Stimulated activated CD4-positive, alpha-beta T cell treated with anti-CD3 and anti-CD28 coated beads, TNF-alpha, amount 100 ng/mL, for 24 hours (primary cell): Measurements from ENCODE around the gene CELSR1.
"Not testable (repeated sequence)": the region's sequence is repeated elsewhere in the genome, so short reads cannot be mapped to it uniquely, and the experiment has no call there.

Source experiments
- DNase-seq, 3 experiments: peaks; one replicate each; pipeline ENCODE4 v3.0.0-alpha.2; 2020; ENCODE audit warnings: low read depth in 3 of 3

The CELSR1 gene

GRCh38 chr22:46424496-46424895 is 112.9 kb downstream of the CELSR1 start:
- no peak for DNase-seq

DNA sequence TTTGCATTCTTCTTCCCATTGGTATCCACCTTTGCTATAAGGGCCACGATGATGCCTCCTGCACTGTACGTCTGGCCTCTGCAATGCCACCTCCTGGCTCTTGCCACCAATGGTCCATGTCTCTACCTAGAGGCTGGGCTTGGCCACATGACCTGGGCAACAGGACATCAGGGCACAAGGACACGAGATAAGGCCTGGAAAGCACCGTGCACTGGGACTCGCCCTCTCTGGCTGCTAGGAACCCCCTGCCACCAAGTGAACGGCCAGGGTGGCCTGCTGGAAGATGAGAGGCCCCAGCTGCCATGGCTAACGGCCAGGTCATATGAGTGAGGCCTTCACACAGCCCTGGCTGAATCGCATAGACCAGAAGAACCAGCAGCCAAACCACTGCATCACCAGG is 114.5 kb downstream of the CELSR1 start:
- DNase-seq: no peak

- DNase-seq: peak in 1 of 3 experiments; percentile 14
These were observed 116.2 kb downstream of the CELSR1 start for GRCh38 chr22:46421267-46421666.

DNA sequence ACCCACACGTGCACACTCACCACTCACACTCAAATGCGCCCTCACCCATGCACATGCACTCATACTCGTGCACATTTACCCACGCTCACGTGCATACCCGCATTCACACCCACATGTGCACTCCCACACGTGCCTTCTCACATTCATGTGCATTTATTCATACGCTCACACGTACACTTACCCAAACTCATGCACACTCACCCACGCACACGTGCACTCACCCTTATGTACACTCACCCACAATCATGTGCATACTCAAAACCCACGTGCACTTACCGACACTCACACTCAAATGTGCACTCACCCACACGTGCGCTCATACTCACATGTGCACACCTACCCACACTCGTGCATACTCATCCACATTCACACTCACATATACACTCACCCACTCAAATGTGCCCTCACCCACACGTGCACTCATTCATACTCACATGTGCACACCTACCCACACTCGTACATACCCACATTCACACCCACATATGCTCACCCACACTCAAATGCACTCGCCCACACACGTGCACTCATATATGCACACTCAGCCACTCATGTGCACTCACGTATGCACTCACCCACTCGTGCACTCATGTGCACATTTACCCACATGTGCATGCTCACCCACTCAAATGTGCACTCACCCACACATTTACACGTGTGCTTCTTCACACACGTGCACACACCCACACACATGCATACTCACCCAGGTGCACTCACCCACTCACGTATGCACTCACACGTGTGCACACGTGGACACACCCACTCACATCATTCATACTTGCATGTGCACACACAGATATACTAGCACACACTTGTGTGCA is 117.5 kb downstream of the CELSR1 start:
- no peak for DNase-seq

DNA sequence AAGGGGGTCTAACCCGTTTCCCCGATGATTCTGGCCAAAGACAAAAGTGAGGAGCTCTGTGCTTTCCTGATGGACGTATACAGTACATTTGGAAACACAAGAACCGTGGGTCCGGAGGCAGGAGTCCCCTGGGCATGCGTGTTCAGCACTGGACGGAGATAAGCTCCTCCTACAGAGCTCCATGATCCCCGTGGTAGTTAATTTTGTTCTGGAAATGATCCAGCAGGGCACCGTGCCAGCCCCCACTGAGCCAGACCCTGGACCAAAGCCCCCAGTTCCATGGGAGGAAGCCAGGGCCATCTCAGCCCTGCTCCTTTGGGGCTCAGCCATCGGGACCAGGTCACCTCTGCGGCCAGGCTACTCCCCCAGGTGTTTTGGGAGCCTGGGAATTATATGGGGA is 118.6 kb downstream of the CELSR1 start:
- DNase-seq: no peak

- no peak for DNase-seq
These were observed 119.7 kb downstream of the CELSR1 start for GRCh38 chr22:46417769-46418168.

DNA sequence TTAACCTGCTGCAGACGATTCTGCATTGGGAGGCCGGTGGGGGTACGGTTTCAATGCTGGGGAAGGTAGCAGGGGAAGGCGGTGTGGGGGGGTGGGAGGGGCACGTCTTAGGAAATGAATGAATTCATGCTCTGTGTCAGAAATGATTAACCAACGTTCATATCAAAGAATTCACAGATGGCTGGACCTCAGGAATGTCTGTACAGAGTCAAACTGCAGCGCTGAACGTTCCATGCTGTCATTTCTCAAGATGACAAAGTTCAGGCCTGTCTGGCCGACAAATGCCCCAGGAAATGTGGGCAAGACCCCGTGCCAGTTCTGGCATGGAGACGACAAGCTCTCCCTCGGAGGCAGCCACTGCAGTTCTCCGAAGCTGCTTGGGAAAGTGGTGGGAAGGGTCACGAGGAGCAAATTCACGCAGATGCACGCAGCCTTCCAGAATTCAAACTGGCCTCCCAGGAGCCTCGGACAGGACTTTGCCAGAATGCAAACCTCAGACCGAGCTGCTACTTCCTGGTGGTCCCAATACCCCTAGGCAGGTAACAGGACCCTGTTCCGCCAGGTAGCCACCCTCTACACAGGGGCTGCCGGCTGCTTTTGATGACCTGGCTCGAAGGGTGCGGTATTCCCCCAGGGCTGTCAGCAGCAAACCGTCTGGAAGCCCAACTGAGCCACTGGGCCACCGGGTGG is 120.4 kb downstream of the CELSR1 start:
- DNase-seq: no peak

DNA sequence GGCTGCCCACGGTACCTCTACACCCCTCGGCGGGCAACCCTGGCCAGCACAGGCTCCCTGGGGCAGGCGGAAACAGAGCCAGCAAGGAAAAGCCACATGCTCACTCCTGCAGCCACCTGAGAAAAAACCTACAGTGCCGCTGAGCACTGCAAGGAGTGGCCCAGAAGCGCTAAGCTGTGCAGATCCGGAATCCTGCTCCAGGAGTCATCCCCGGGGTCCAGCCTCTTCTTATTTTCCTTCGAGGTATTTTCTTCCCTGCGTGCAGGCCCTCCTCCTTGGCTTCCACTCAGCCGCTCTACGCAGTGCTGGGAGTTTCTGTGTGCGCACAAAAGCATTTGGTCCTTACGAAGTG is 120.9 kb downstream of the CELSR1 start:
- no peak for DNase-seq

GRCh38 chr22:46415776-46416519 is 121.5 kb downstream of the CELSR1 start:
- DNase-seq: no peak

DNA sequence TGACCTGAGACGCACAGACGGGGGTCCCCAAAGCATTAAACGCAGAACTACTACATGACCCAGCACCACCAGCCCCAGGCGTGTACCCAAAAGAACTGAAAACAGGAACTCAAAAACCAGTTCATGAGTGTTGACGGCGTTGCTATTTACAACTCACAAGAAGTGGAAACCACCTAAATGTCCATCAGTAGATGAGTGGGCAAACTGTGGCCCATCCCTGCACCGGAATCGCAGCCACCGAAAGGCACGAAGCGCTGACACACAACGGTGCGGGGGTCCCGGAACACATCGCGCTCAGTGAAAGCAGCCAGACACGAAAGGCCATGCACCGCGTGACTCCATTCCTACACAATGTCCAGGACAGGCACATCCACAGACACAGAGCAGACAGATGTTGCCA is 122.7 kb downstream of the CELSR1 start:
- no peak for DNase-seq

DNA sequence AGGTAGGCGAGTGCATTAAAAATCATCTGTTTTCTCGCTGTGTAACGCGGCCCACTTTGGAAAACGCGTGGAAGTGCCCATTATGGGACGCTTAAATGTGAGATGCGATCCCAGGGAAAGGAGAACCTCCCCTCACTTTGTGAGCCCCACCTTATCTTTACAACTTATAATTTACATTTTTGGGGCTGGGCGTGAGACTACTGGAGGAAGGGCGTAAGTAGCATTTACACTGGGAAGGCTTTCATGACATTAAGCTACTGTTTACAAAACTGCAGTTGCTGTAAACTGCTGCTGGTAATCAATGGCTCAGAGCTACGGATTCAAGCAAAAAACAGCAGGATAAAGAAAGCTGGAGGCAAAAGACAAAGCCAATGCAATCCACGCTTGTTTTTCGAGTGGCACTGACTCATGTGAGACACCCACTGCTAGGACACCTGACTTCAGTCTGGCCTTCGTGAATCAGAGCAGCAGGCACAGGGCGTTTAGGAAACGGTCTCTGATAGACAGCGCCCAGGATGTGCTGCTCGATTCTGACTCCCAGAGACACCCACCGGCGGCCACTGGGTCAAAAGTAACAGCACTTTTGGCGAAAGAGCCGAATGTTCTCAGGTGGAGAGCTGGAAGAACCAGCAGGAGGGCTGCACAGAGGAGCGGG is 123.6 kb downstream of the CELSR1 start:
- DNase-seq: no peak

DNA sequence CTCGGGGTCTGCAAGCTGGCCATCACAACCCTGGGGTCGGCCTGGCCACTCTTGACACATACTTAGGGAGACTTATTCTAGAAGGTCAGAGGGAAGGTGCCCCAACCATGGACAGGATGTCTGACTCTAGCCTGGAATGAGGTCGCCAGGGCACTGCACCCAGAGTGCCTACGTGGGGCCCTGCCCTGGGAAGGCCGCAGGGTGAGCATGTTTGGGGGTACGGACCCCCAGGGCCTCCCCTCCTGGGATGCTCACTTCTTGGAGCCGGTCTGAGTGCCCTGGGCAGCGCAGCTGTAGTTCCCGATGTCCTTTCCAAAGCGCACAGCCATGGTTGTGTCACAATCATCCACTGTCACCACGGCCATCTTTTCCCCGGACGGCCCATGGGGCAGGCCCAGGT is 126.1 kb downstream of the CELSR1 start:
- DNase-seq: no peak

DNA sequence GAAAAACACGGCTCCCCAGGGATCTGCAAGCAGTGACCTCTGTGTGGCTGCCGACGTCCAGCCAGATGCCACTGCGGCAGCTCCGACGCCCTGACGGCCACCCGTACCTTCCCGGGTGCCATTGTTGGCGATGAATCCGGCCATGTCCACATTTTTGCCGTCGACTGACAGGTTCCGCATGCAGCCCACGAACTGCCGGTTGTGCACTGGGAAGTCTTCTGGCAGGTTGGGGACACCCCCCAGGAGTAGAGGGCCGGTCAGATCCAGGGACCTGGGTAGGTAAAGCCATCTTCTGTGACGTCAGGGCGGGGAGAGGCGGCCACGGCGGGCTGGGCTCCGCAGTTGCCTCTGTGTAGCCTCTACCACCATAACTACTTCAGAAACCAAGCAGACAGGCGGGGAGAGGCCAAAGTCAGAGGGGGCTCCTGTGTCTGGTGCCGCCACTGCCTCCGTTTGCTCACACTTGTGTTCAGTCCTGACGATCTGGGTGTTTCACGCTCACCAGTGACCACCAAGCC is 127.1 kb downstream of the CELSR1 start:
- no peak for DNase-seq

GRCh38 chr22:46409631-46410210 is 127.7 kb downstream of the CELSR1 start:
- DNase-seq: no peak

- DNase-seq: no peak
These were observed 128.6 kb downstream of the CELSR1 start for GRCh38 chr22:46408568-46409506.

DNA sequence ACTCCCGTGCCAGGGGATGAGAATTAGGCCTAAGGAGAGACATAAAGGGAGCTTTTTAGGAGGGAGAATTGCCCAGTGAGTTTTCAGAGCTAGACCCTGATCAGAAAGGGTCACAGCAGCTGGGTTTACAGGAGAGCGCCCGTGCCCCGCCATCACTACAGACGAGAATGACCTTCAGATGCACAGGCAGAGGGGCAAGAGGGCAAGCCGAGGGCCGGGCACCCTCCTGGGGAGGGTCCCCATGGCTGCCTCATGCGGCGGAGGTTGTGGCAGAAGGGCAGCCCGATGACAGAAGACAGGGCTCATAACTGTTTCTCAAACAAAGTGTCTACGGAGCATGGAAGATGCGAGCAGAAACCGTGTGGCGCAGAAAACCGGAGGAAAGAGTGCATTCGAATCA is 129.7 kb downstream of the CELSR1 start:
- no peak for DNase-seq

GRCh38 chr22:46406791-46407190 is 130.6 kb downstream of the CELSR1 start:
- DNase-seq: no peak

DNA sequence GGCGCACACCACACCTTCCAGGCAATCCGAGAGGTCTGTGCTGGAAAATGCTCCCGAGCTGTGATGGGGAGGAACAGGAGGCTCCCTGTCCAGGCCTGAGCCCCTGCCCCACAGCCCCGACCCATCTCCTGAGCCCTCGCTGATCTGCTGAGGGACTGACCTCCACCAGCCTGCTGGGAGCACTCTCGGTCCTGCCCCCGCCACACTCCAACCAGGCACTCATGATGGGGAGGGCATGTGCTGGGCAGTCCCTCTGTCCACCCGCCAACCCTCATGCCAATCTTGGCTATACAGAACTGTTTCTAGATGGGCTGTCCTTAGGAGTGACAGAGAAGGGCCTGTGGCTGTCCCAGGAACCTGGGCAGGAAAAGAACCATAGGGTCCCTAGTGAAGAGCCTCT is 131.1 kb downstream of the CELSR1 start:
- no peak for DNase-seq

GRCh38 chr22:46405901-46406300 is 131.5 kb downstream of the CELSR1 start:
- no peak for DNase-seq

- DNase-seq: not testable (repeated sequence)
These were observed 133.5 kb downstream of the CELSR1 start for GRCh38 chr22:46403880-46404279.
